Measurements from ENCODE around the gene ITGB7.

ITGB7 gene

GRCh38 chr12:53232646-53233461, 25.8 kb upstream of the ITGB7 start:
- Histone ChIP-seq H3K4me3 (replicated peaks; ENCODE audit: low read depth, low read length) (peak overlapping the region; percentile 56), H3K36me3 (ENCODE audit: control insufficient read depth, insufficient read depth, low read length) (no peaks in the 10 kb centered on the region), H3K27me3 (replicated peaks; ENCODE audit: control insufficient read depth, insufficient read depth, low read length) (no peaks in the 10 kb centered on the region; the same call in 1 of the 2 replicates)
- DNase-seq (ENCODE audit: extremely low read depth, insufficient read length), result no peak
- TF ChIP-seq CTCF (IDR thresholded peaks at IDR 0.05; ENCODE audit: insufficient read depth, low read length, poor library complexity, severe bottlenecking), result no peak

GRCh38 chr12:53231921-53232645, 25.0 kb upstream of the ITGB7 start, which contains the start of gene RARG:
Gene RARG, minus strand, starts transcription at chr12:53232209. Its CDS starts 4,664 bp downstream, at chr12:53227545.
- Histone ChIP-seq H3K4me3 (replicated peaks; ENCODE audit: low read depth, low read length) (peak within 1 kb of the TSS; percentile 56), H3K27me3 (replicated peaks; ENCODE audit: control insufficient read depth, insufficient read depth, low read length) (no peaks in the 10 kb centered on the region; the same call in 1 of the 2 replicates), H3K36me3 (ENCODE audit: control insufficient read depth, insufficient read depth, low read length) (no peaks in the 10 kb centered on the region)
- no peak for DNase-seq (ENCODE audit: extremely low read depth, insufficient read length)
- no peak for TF ChIP-seq CTCF (IDR thresholded peaks at IDR 0.05; ENCODE audit: insufficient read depth, low read length, poor library complexity, severe bottlenecking)

- TF ChIP-seq CTCF (IDR thresholded peaks at IDR 0.05; ENCODE audit: insufficient read depth, low read length, poor library complexity, severe bottlenecking), result no peak
- no peak for DNase-seq (ENCODE audit: extremely low read depth, insufficient read length)
- H3K36me3 ChIP-seq (ENCODE audit: control insufficient read depth, insufficient read depth, low read length), result no peaks in the 10 kb centered on the region
- no peaks in the 10 kb centered on the region; the same call in 1 of the 2 replicates for H3K27me3 ChIP-seq (replicated peaks; ENCODE audit: control insufficient read depth, insufficient read depth, low read length)
- H3K4me3 ChIP-seq (replicated peaks; ENCODE audit: low read depth, low read length), result peak overlapping the region; percentile 56
Measured at GRCh38 chr12:53231671-53231920, 24.5 kb upstream of the ITGB7 start.

GRCh38 chr12:53230108-53230845, 23.2 kb upstream of the ITGB7 start:
- H3K36me3 ChIP-seq (ENCODE audit: control insufficient read depth, insufficient read depth, low read length), result no peaks in the 10 kb centered on the region
- H3K4me3 ChIP-seq (replicated peaks; ENCODE audit: low read depth, low read length), result no peak overlapping the region
- H3K27me3 ChIP-seq (replicated peaks; ENCODE audit: control insufficient read depth, insufficient read depth, low read length), result no peaks in the 10 kb centered on the region; the same call in 1 of the 2 replicates
- no peak for DNase-seq (ENCODE audit: extremely low read depth, insufficient read length)
- no peak for TF ChIP-seq CTCF (IDR thresholded peaks at IDR 0.05; ENCODE audit: insufficient read depth, low read length, poor library complexity, severe bottlenecking)

- TF ChIP-seq CTCF (IDR thresholded peaks at IDR 0.05; ENCODE audit: insufficient read depth, low read length, poor library complexity, severe bottlenecking), result no peak
- no peak for DNase-seq (ENCODE audit: extremely low read depth, insufficient read length)
- Histone ChIP-seq H3K4me3 (replicated peaks; ENCODE audit: low read depth, low read length) (no peak overlapping the region), H3K27me3 (replicated peaks; ENCODE audit: control insufficient read depth, insufficient read depth, low read length) (no peaks in the 10 kb centered on the region; the same call in 1 of the 2 replicates), H3K36me3 (ENCODE audit: control insufficient read depth, insufficient read depth, low read length) (no peaks in the 10 kb centered on the region)
Measured at GRCh38 chr12:53229454-53229853, 22.4 kb upstream of the ITGB7 start.

Measured in GM06990 (cell line).